ENCODE data around the gene EFNB2.

Gene EFNB2

GRCh38 chr13:106530980-106531481, 4.4 kb downstream of the EFNB2 start:
- no peak for TF ChIP-seq POLR2AphosphoS5 (IDR thresholded peaks at IDR 0.05; ENCODE audit: low read depth)
- no peak for TF ChIP-seq GABPA (IDR thresholded peaks at IDR 0.05; ENCODE audit: low read depth)
- TF ChIP-seq REST (IDR thresholded peaks at IDR 0.05; ENCODE audit: insufficient replicate concordance, low read depth) = no peak
- no peak for TF ChIP-seq CTCF (IDR thresholded peaks at IDR 0.05; ENCODE audit: insufficient read depth, low read length)
- TF ChIP-seq SPI1 (IDR thresholded peaks at IDR 0.05; ENCODE audit: borderline replicate concordance, low read depth) = no peak
- Histone ChIP-seq H3K4me3 (replicated peaks; ENCODE audit: insufficient read depth, low read length) (no peak overlapping the region), H3K27me3 (ENCODE audit: insufficient read depth, poor library complexity, severe bottlenecking) (peaks cover 34% of the 10 kb centered on the region), H3K27ac (replicated peaks) (no peak overlapping the region)
- no peak for DNase-seq (ENCODE audit: low read depth in 1 of 2, low spot score in 1 of 2)

- Histone ChIP-seq H3K4me3 (replicated peaks; ENCODE audit: insufficient read depth, low read length) (no peak overlapping the region), H3K27ac (replicated peaks) (no peak overlapping the region)
- TF ChIP-seq GABPA (IDR thresholded peaks at IDR 0.05; ENCODE audit: low read depth) (no peak), POLR2AphosphoS5 (IDR thresholded peaks at IDR 0.05; ENCODE audit: low read depth) (no peak), CTCF (IDR thresholded peaks at IDR 0.05; ENCODE audit: insufficient read depth, low read length) (no peak), SPI1 (IDR thresholded peaks at IDR 0.05; ENCODE audit: borderline replicate concordance, low read depth) (no peak), REST (IDR thresholded peaks at IDR 0.05; ENCODE audit: insufficient replicate concordance, low read depth) (no peak)
Observed at GRCh38 chr13:106530171-106530851, 5.2 kb downstream of the EFNB2 start.

GRCh38 chr13:106529415-106530170, 5.9 kb downstream of the EFNB2 start:
- H3K4me3 ChIP-seq (replicated peaks; ENCODE audit: insufficient read depth, low read length) = no peak overlapping the region
- DNase-seq (ENCODE audit: low read depth in 1 of 2, low spot score in 1 of 2) = no peak
- no peak overlapping the region for H3K27ac ChIP-seq (replicated peaks)
- H3K27me3 ChIP-seq (ENCODE audit: insufficient read depth, poor library complexity, severe bottlenecking) = peaks cover 31% of the 10 kb centered on the region
- TF ChIP-seq POLR2AphosphoS5 (IDR thresholded peaks at IDR 0.05; ENCODE audit: low read depth) = no peak
- no peak for TF ChIP-seq GABPA (IDR thresholded peaks at IDR 0.05; ENCODE audit: low read depth)
- TF ChIP-seq CTCF (IDR thresholded peaks at IDR 0.05; ENCODE audit: insufficient read depth, low read length) = no peak
- no peak for TF ChIP-seq SPI1 (IDR thresholded peaks at IDR 0.05; ENCODE audit: borderline replicate concordance, low read depth)
- TF ChIP-seq REST (IDR thresholded peaks at IDR 0.05; ENCODE audit: insufficient replicate concordance, low read depth) = no peak

More at GRCh38 chr13:106530171-106530851, 5.2 kb downstream of the EFNB2 start:
- no peak for DNase-seq (ENCODE audit: low read depth in 1 of 2, low spot score in 1 of 2)
- H3K27me3 ChIP-seq (ENCODE audit: insufficient read depth, poor library complexity, severe bottlenecking) = peaks cover 34% of the 10 kb centered on the region

Measured in HL-60 (cell line).